SK-N-SH (cell line): Measurements from ENCODE around the gene CSNK2B. TPM values are rescaled to one million over a fixed set of nuclear protein-coding genes. Genes with fewer than 3 reads are reported as not detected.

ENCODE experiments used
- CTCF ChIA-PET: fragments of 300-600, 350-600 bp; formaldehyde crosslinking; extraction: SDS; loops from one replicate; lab custom pipeline; 2021; lab: Yijun Ruan, JAX
- POLR2A ChIA-PET: fragments of 350-600 bp; sonication (Branson Sonifier 250); formaldehyde crosslinking; extraction: SDS; loops from one replicate; lab custom pipeline; 2020; ENCODE audit warnings: antibody characterized with exemption, inconsistent platforms; lab: Yijun Ruan, JAX
- DNase-seq: peaks from one replicate; pipeline ENCODE4 v3.0.0; 2012
- H2AFZ ChIP-seq: fragments of 200-600 bp; sonication (generic); 2 replicates; pipeline ENCODE4 v1.8.1; 2016; ENCODE audit warnings: antibody characterized with exemption, mild to moderate bottlenecking, low read depth
- H3F3A ChIP-seq: fragments of 200-600 bp; sonication (generic); replicated peaks from 2 replicates; pipeline ENCODE3; 2016; ENCODE audit warnings: antibody characterized with exemption, mild to moderate bottlenecking; ENCODE audit not compliant: insufficient read depth
- H3K27ac ChIP-seq, 2 experiments: fragments of 200-500 bp in 1 of 2; fragments of 200-600 bp in 1 of 2; sonication (Bioruptor generic) in 1 of 2; sonication (generic), shearing (Covaris generic) in 1 of 2; 2 replicates each; pipeline versions ENCODE4 v1.5.1 to v1.6.1; 2014 to 2016; ENCODE audit warnings: low read depth in 2 of 2, inconsistent platforms in 1 of 2, low read length in 1 of 2, mild to moderate bottlenecking in 1 of 2, mixed read lengths in 1 of 2
- H3K27me3 ChIP-seq: fragments of 200-600 bp; sonication (generic), shearing (Covaris generic); 2 replicates; pipeline ENCODE4 v1.6.1; 2016; ENCODE audit warnings: mixed run types; ENCODE audit not compliant: insufficient read depth
- H3K36me3 ChIP-seq, 2 experiments: fragments of 200-500 bp in 1 of 2; fragments of 200-600 bp in 1 of 2; sonication (Bioruptor generic) in 1 of 2; sonication (generic) in 1 of 2; replicated peaks in 1 of 2; 2 replicates each; pipeline versions ENCODE3 to v1.5.1; 2014 to 2016; ENCODE audit warnings: low read length in 1 of 2, mild to moderate bottlenecking in 1 of 2; ENCODE audit not compliant: insufficient read depth in 2 of 2, control insufficient read depth in 1 of 2
- H3K4me1 ChIP-seq, 2 experiments: fragments of 200-500 bp in 1 of 2; fragments of 200-600 bp in 1 of 2; sonication (Bioruptor generic) in 1 of 2; sonication (generic), shearing (Covaris generic) in 1 of 2; 2 replicates each; pipeline versions ENCODE4 v1.5.1 to v1.6.1; 2014 to 2016; ENCODE audit warnings: low read depth in 1 of 2, low read length in 1 of 2, mixed run types in 1 of 2; ENCODE audit not compliant: insufficient read depth in 2 of 2, control insufficient read depth in 1 of 2
- H3K4me2 ChIP-seq: fragments of 200-600 bp; sonication (generic), shearing (Covaris generic); 2 replicates; pipeline ENCODE4 v1.6.1; 2017; ENCODE audit warnings: mixed run types
- H3K4me3 ChIP-seq, 2 experiments: fragments of 200-500 bp in 1 of 2; fragments of 200-600 bp in 1 of 2; sonication (Bioruptor generic) in 1 of 2; sonication (generic), shearing (Covaris generic) in 1 of 2; 2 replicates each; pipeline versions ENCODE4 v1.5.1 to v1.8.1; 2014 to 2016; ENCODE audit warnings: low read depth in 2 of 2, inconsistent platforms in 1 of 2, low read length in 1 of 2, mild to moderate bottlenecking in 1 of 2, mixed read lengths in 1 of 2, moderate library complexity in 1 of 2
- H3K79me2 ChIP-seq: fragments of 200-600 bp; sonication (generic); 2 replicates; pipeline ENCODE4 v1.8.1; 2017; ENCODE audit warnings: mild to moderate bottlenecking; ENCODE audit not compliant: insufficient read depth
- H3K9ac ChIP-seq: fragments of 200-600 bp; sonication (generic); 2 replicates; pipeline ENCODE4 v1.6.1; 2017; ENCODE audit warnings: mixed run types
- H3K9me2 ChIP-seq: fragments of 200-600 bp; sonication (generic); 2 replicates; pipeline ENCODE4 v1.6.1; 2017; ENCODE audit warnings: mixed run types
- H3K9me3 ChIP-seq: fragments of 200-600 bp; sonication (generic); 2 replicates; pipeline ENCODE4 v1.6.1; 2017; ENCODE audit warnings: mixed run types, mild to moderate bottlenecking, moderate library complexity
- H4K20me1 ChIP-seq: fragments of 200-600 bp; sonication (generic); 2 replicates; pipeline ENCODE4 v1.6.1; 2017; ENCODE audit warnings: mild to moderate bottlenecking, mixed run types; ENCODE audit not compliant: insufficient read depth
- CTCF ChIP-seq: fragments of 200-600 bp; sonication (generic); IDR thresholded peaks from 2 replicates; pipeline ENCODE4 v1.6.1; 2017; ENCODE audit warnings: antibody characterized with exemption, mild to moderate bottlenecking, moderate library complexity
- FOXJ3 ChIP-seq: sonication (generic); formaldehyde crosslinking; IDR thresholded peaks from 2 replicates; pipeline ENCODE4 v1.5.1; 2020; ENCODE audit warnings: mild to moderate bottlenecking, missing genetic modification reagents
- FOXM1 ChIP-seq: IDR thresholded peaks from 2 replicates; pipeline ENCODE4 v1.4.0; 2012; ENCODE audit warnings: low read depth, mild to moderate bottlenecking
- GABPA ChIP-seq: IDR thresholded peaks from 2 replicates; pipeline ENCODE4 v1.4.0; 2012; ENCODE audit warnings: low read depth, mild to moderate bottlenecking
- IRF3 ChIP-seq: fragments of 150-350 bp; IDR thresholded peaks from 2 replicates; pipeline ENCODE4 v1.6.1; 2016; ENCODE audit warnings: mild to moderate bottlenecking, low read depth, low read length
- JUND ChIP-seq: IDR thresholded peaks from 2 replicates; pipeline ENCODE4 v1.4.0; 2012
- MXI1 ChIP-seq: IDR thresholded peaks from 2 replicates; pipeline ENCODE4 v1.6.1; 2012; ENCODE audit warnings: mild to moderate bottlenecking, low read depth, low read length, improper control_type of control experiment
- RAD21 ChIP-seq: IDR thresholded peaks from 2 replicates; pipeline ENCODE4 v1.6.1; 2012; ENCODE audit warnings: mild to moderate bottlenecking, low read length
- RCOR1 ChIP-seq: fragments of 150-350 bp; IDR thresholded peaks from 2 replicates; pipeline ENCODE4 v1.6.1; 2017; ENCODE audit warnings: antibody characterized with exemption, low read length
- REST ChIP-seq: IDR thresholded peaks from 2 replicates; pipeline ENCODE4 v1.6.1; 2012; ENCODE audit warnings: mild to moderate bottlenecking, low read depth, low read length, moderate library complexity
- YY1 ChIP-seq: IDR thresholded peaks from 2 replicates; pipeline ENCODE4 v1.4.0; 2012; ENCODE audit warnings: low read depth, mild to moderate bottlenecking
- ZBTB33 ChIP-seq: IDR thresholded peaks from 2 replicates; pipeline ENCODE4 v1.4.0; 2012; ENCODE audit warnings: low read depth, borderline replicate concordance
- WGBS: methylation state at CpG from one replicate; pipeline ENCODE4 v1.1.6; 2017; ENCODE audit warnings: low lambda C conversion rate; 5-methylcytosine and 5-hydroxymethylcytosine counted together
- polyA plus RNA-seq, 3 experiments: library from polyadenylated mRNA; depleted of rRNA; stranded (reverse); fragments of >200 nt; gene quantifications; 2 replicates each; pipeline ENCODE4 v1.2.3, GENCODE V29; 2012
- TF ChIP-seq, protein P1 (sequence below): IDR thresholded peaks from 2 replicates; pipeline ENCODE4; 2012

CSNK2B gene
- polyA plus RNA-seq, 1 of the 3 experiments (the other 2 are of a cell fraction), result 101 TPM

GRCh38 chr6:31639043-31639442, 26.8 kb upstream of the CSNK2B start:
- H3K9ac ChIP-seq, result no peak overlapping the region; the same call in 1 of the 2 replicates
- H3K4me3 ChIP-seq, result no peak overlapping the region
- H3K79me2 ChIP-seq, result no peaks in the 10 kb centered on the region
- TF ChIP-seq RAD21 (no peak), JUND (0 out of 2 replicates have a peak, but pooled peaks have one; percentile 9)
- CTCF ChIA-PET, result interaction anchor here (0.7 kb wide), 1 partner anchor 1314 kb away, joined by 3 read pairs; no protein-coding TSS in a partner anchor
- 0 out of 2 replicates have a peak, but pooled peaks cover 4% of the 10 kb centered on the region for H4K20me1 ChIP-seq
- no peaks in the 10 kb centered on the region for H3K9me3 ChIP-seq
- 91% methylated on average over 8 of the region's 9 CpGs for WGBS
- no peak overlapping the region for H2AFZ ChIP-seq
- no peak for DNase-seq
- no peak overlapping the region for H3K4me2 ChIP-seq
- no peaks in the 10 kb centered on the region for H3K27me3 ChIP-seq
- H3K27ac ChIP-seq, result peak overlapping the region in 1 of 2 experiments; percentile 65; a peak in 3 of 4 replicates
- POLR2A ChIA-PET, result interaction anchor here (1.0 to 2.4 kb wide), 6 partner anchors 11 to 25 kb away, joined by 3 to 10 read pairs (median 5); partner anchors contain the start of gene GPANK1
- peaks cover 27 to 88% of the 10 kb centered on the region in 2 experiments for H3K36me3 ChIP-seq
- H3F3A ChIP-seq, result peaks cover 58% of the 10 kb centered on the region
- H3K9me2 ChIP-seq, result no peaks in the 10 kb centered on the region
- H3K4me1 ChIP-seq, result no peaks in the 10 kb centered on the region

- Histone ChIP-seq H3K4me3 (no peak overlapping the region), H3K27ac (peak overlapping the region in 1 of 2 experiments; percentile 65; a peak in 2 of 4 replicates), H3K36me3 (peaks cover 25 to 88% of the 10 kb centered on the region in 2 experiments), H3K4me1 (no peaks in the 10 kb centered on the region), H3K4me2 (no peak overlapping the region), H3K27me3 (no peaks in the 10 kb centered on the region), H3K9me2 (no peaks in the 10 kb centered on the region), H2AFZ (no peak overlapping the region), H4K20me1 (no peaks in the 10 kb centered on the region), H3F3A (peaks cover 56% of the 10 kb centered on the region), H3K9ac (no peak overlapping the region; the same call in 1 of the 2 replicates), H3K9me3 (no peaks in the 10 kb centered on the region), H3K79me2 (no peaks in the 10 kb centered on the region)
- TF ChIP-seq JUND (no peak), FOXM1 (no peak), YY1 (no peak), FOXJ3 (CRISPR knock-in tag) (no peak), RCOR1 (no peak), IRF3 (no peak), GABPA (no peak), ZBTB33 (no peak), MXI1 (no peak), REST (no peak), CTCF (no peak)
- TF ChIP-seq, protein P1, sequence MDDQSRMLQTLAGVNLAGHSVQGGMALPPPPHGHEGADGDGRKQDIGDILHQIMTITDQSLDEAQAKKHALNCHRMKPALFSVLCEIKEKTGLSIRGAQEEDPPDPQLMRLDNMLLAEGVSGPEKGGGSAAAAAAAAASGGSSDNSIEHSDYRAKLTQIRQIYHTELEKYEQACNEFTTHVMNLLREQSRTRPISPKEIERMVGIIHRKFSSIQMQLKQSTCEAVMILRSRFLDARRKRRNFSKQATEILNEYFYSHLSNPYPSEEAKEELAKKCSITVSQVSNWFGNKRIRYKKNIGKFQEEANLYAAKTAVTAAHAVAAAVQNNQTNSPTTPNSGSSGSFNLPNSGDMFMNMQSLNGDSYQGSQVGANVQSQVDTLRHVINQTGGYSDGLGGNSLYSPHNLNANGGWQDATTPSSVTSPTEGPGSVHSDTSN, result no peak
- no peak for DNase-seq
- CTCF ChIA-PET, result no interaction called here
- POLR2A ChIA-PET, result interaction anchor here (1.0 to 2.4 kb wide), 7 partner anchors 10 to 25 kb away, joined by 3 to 10 read pairs (median 5); partner anchors contain the start of gene GPANK1
- 75% methylated on average over 9 of the region's 10 CpGs for WGBS
These were observed 26.4 kb upstream of the CSNK2B start for GRCh38 chr6:31639449-31639861.
